ENCODE measurements around the gene TRMT1. TPM values are rescaled to one million over a fixed set of nuclear protein-coding genes. Genes with fewer than 3 reads are reported as not detected.
A peak's percentile ranks its signal among the peaks of the same experiment; 100 is the strongest.

Gene TRMT1
- total RNA-seq, 1 experiment from 2014 or later, result 106 TPM

GRCh38 chr19:13101590-13102415, 14.7 kb downstream of the TRMT1 start:
- ChIA-PET POLR2A (interaction anchor here (0.6 kb wide), 1 partner anchor 196 kb away, joined by 4 read pairs; no protein-coding TSS in a partner anchor), CTCF (interaction anchor here (0.5 to 3.9 kb wide), 34 partner anchors 10 to 405 kb away, joined by 3 to 36 read pairs (median 4); partner anchors contain the start of genes GCDH, IER2, NACC1 and STX10)
- Mint-ChIP-seq H3K27ac (no peak overlapping the region), H3K9me3 (no peaks in the 10 kb centered on the region), H3K27me3 (ENCODE audit: low read depth) (peaks cover 56% of the 10 kb centered on the region), H3K4me1 (peaks cover 15% of the 10 kb centered on the region), H3K36me3 (no peaks in the 10 kb centered on the region), H3K4me3 (peak overlapping the region; percentile 49)
- no peak for TF ChIP-seq GRHL2 (CRISPR knock-in tag; IDR thresholded peaks at IDR 0.05; ENCODE audit: insufficient replicate concordance, severe bottlenecking)
- TF ChIP-seq CREM (CRISPR knock-in tag; IDR thresholded peaks at IDR 0.05), result no peak
- TF ChIP-seq SP1 (CRISPR knock-in tag; conservative IDR thresholded peaks at IDR 0.05), result no peak
- TF ChIP-seq RORB (CRISPR knock-in tag; IDR thresholded peaks at IDR 0.05), result no peak
- no peak for TF ChIP-seq AR (CRISPR knock-in tag; IDR thresholded peaks at IDR 0.05)
- no peak for TF ChIP-seq JAZF1 (CRISPR knock-in tag; IDR thresholded peaks at IDR 0.05)
- no peak for TF ChIP-seq STAT6 (CRISPR knock-in tag; conservative IDR thresholded peaks at IDR 0.05; ENCODE audit: low read depth)
- no peak for TF ChIP-seq FOXK1 (CRISPR knock-in tag; IDR thresholded peaks at IDR 0.05)
- TF ChIP-seq NFYB (CRISPR knock-in tag; conservative IDR thresholded peaks at IDR 0.05; ENCODE audit: low read depth), result no peak
- no peak for TF ChIP-seq NFATC4 (CRISPR knock-in tag; IDR thresholded peaks at IDR 0.05)
- TF ChIP-seq ESRRA (CRISPR knock-in tag; IDR thresholded peaks at IDR 0.05; ENCODE audit: borderline replicate concordance), result no peak
- TF ChIP-seq ZBTB21 (CRISPR knock-in tag; IDR thresholded peaks at IDR 0.05; ENCODE audit: borderline replicate concordance), result no peak
- no peak for TF ChIP-seq PRRX2 (CRISPR knock-in tag; IDR thresholded peaks at IDR 0.05)
- TF ChIP-seq ZNF121 (CRISPR knock-in tag; IDR thresholded peaks at IDR 0.05), result no peak
- no peak for TF ChIP-seq ZNF138 (CRISPR knock-in tag; conservative IDR thresholded peaks at IDR 0.05)
- no peak for ATAC-seq
- DNase-seq (ENCODE audit: low spot score), result no peak

DNA sequence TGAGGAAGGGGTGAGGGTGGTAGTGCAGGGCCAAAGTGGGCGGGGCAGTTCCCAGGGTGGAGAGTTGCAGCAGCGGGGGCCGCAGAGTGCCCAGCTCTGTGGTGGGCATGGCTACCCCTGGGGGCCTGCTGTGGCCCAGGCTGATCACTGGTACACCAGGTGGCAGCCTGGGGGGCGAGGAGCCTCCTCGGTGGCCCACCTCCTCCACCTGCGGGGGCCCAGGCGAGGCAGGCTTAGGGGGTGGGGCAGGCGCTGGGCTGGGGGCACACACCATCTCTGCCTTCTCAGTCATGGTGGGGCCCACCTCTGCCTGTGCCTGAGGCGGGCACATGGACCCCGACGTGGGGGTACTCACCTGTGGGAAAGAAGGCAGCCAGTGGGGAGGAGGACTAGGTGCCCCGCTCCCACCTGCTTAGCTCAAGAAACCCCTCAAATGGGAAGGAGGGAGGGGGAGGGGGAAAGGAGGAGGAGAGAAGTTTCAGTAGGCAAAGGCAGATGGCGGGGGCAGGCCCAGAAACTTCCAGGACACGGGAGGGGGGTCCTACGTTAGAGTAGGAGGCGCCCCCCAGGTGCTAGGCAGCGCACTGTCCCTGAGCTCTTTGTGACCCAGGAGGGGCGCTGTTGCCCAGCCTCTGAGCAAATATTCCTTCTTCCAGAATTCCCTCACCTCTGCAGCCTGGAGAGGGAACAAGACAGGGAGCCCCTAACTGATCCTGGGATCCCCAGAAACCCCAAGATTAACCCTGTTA, 15.5 kb downstream of the TRMT1 start:
- ATAC-seq (peak; percentile 4; the same call in 1 of the 2 replicates), DNase-seq (ENCODE audit: low spot score) (peak; percentile 60)
- Mint-ChIP-seq H3K27me3 (ENCODE audit: low read depth) (peaks cover 64% of the 10 kb centered on the region), H3K4me1 (peaks cover 17% of the 10 kb centered on the region), H3K36me3 (no peaks in the 10 kb centered on the region), H3K27ac (no peak overlapping the region), H3K4me3 (peak overlapping the region; percentile 18; the same call in 1 of the 2 replicates), H3K9me3 (no peaks in the 10 kb centered on the region)
- TF ChIP-seq RELA (CRISPR knock-in tag; IDR thresholded peaks at IDR 0.05; ENCODE audit: borderline replicate concordance) (no peak), ZNF138 (CRISPR knock-in tag; conservative IDR thresholded peaks at IDR 0.05) (no peak), SMAD4 (CRISPR knock-in tag; IDR thresholded peaks at IDR 0.05) (no peak)
- ChIA-PET CTCF (interaction anchor here (0.5 to 3.9 kb wide), 47 partner anchors 9 to 1472 kb away, joined by 3 to 36 read pairs (median 4); partner anchors contain the start of genes DAND5, GCDH, IER2 and NACC1), POLR2A (interaction anchor here (1.0 kb wide), 1 partner anchor 51 kb away, joined by 4 read pairs; no protein-coding TSS in a partner anchor)

All from WTC11 (cell line).